WTC11 (cell line): ENCODE results near the gene PAEP. TPM values are rescaled to one million over a fixed set of nuclear protein-coding genes. Genes with fewer than 3 reads are reported as not detected.

Experiments
- ATAC-seq: fragments of 200-7000 bp; cut with Tn5 transposase; 2 replicates; pipeline ENCODE4 v1.10.0; 2021; ENCODE audit warnings: mild to moderate bottlenecking, moderate library complexity
- CTCF ChIA-PET: fragments of 300-600 bp; sonication (Branson Sonifier 250); formaldehyde crosslinking; loops from one replicate; lab custom pipeline; 2021; ENCODE audit warnings: antibody characterized with exemption; lab: Charles Lee
- POLR2A ChIA-PET: fragments of 350-600 bp; sonication (Branson Sonifier 250); formaldehyde crosslinking; loops from one replicate; lab custom pipeline; 2021; ENCODE audit warnings: antibody characterized with exemption; lab: Charles Lee
- DNase-seq: peaks from one replicate; pipeline ENCODE4 v3.0.0; 2021; ENCODE audit warnings: low spot score
- H3K27ac Mint-ChIP-seq: 2 replicates; pipeline ENCODE4 v1.8.0; 2021; ENCODE audit warnings: mixed read lengths
- H3K27me3 Mint-ChIP-seq: 2 replicates; pipeline ENCODE4 v1.8.0; 2021; ENCODE audit warnings: low read depth, mild to moderate bottlenecking, moderate library complexity, mixed read lengths
- H3K36me3 Mint-ChIP-seq: 2 replicates; pipeline ENCODE4 v1.8.0; 2021; ENCODE audit warnings: mixed read lengths
- H3K4me1 Mint-ChIP-seq: 2 replicates; pipeline ENCODE4 v1.8.0; 2022; ENCODE audit warnings: mixed read lengths
- H3K4me3 Mint-ChIP-seq: 2 replicates; pipeline ENCODE4 v1.8.0; 2021; ENCODE audit warnings: mild to moderate bottlenecking, moderate library complexity, mixed read lengths
- H3K9me3 Mint-ChIP-seq: 2 replicates; pipeline ENCODE4 v1.8.0; 2021; ENCODE audit warnings: mixed read lengths
- CREB1 ChIP-seq: sonication (generic); formaldehyde crosslinking; IDR thresholded peaks from 2 replicates; pipeline ENCODE4 v1.8.0; 2023; ENCODE audit warnings: mild to moderate bottlenecking, missing genetic modification reagents
- E2F5 ChIP-seq: sonication (generic); formaldehyde crosslinking; IDR thresholded peaks from 2 replicates; pipeline ENCODE4 v1.8.1; 2022; ENCODE audit warnings: mild to moderate bottlenecking, moderate library complexity, missing genetic modification reagents
- GABPB1 ChIP-seq: sonication (generic); formaldehyde crosslinking; IDR thresholded peaks from 2 replicates; pipeline ENCODE4 v1.8.1; 2023; ENCODE audit warnings: mild to moderate bottlenecking, missing genetic modification reagents
- KAT7 ChIP-seq: sonication (generic); formaldehyde crosslinking; IDR thresholded peaks from 2 replicates; pipeline ENCODE4 v1.8.1; 2023; ENCODE audit warnings: missing genetic modification reagents, mild to moderate bottlenecking, borderline replicate concordance
- MXD4 ChIP-seq: fragments of 250-450 bp; sonication (Bioruptor Pico); IDR thresholded peaks from 2 replicates; pipeline ENCODE4 v1.8.0; 2021; ENCODE audit warnings: mild to moderate bottlenecking, moderate library complexity, borderline replicate concordance
- NR1H2 ChIP-seq: sonication (generic); formaldehyde crosslinking; IDR thresholded peaks from 2 replicates; pipeline ENCODE4 v1.9.0; 2021; ENCODE audit warnings: mild to moderate bottlenecking, moderate library complexity, missing genetic modification reagents
- NR3C1 ChIP-seq: sonication (generic); formaldehyde crosslinking; conservative IDR thresholded peaks from 2 replicates; pipeline ENCODE4 v1.8.1; 2023; ENCODE audit warnings: low read depth, mild to moderate bottlenecking, missing genetic modification reagents
- PRRX2 ChIP-seq: fragments of 250-450 bp; sonication (Bioruptor Pico); IDR thresholded peaks from 2 replicates; pipeline ENCODE4 v1.8.0; 2021; ENCODE audit warnings: mild to moderate bottlenecking
- RELA ChIP-seq: sonication (generic); formaldehyde crosslinking; IDR thresholded peaks from 2 replicates; pipeline ENCODE4 v1.8.1; 2022; ENCODE audit warnings: missing genetic modification reagents, mild to moderate bottlenecking, borderline replicate concordance
- SMAD3 ChIP-seq: sonication (generic); formaldehyde crosslinking; IDR thresholded peaks from 2 replicates; pipeline ENCODE4 v1.8.0; 2022; ENCODE audit warnings: missing genetic modification reagents, mild to moderate bottlenecking, borderline replicate concordance
- SMAD4 ChIP-seq: sonication (generic); formaldehyde crosslinking; IDR thresholded peaks from 2 replicates; pipeline ENCODE4 v1.8.0; 2022; ENCODE audit warnings: mild to moderate bottlenecking, missing genetic modification reagents
- SP1 ChIP-seq: sonication (generic); formaldehyde crosslinking; conservative IDR thresholded peaks from 2 replicates; pipeline ENCODE4 v1.8.1; 2022; ENCODE audit warnings: missing genetic modification reagents
- TP53 ChIP-seq: sonication (generic); formaldehyde crosslinking; IDR thresholded peaks from 2 replicates; pipeline ENCODE4 v1.8.1; 2023; ENCODE audit warnings: mild to moderate bottlenecking, missing genetic modification reagents
- ZNF138 ChIP-seq: sonication (generic); formaldehyde crosslinking; conservative IDR thresholded peaks from 2 replicates; pipeline ENCODE4 v1.8.1; 2022; ENCODE audit warnings: mild to moderate bottlenecking, moderate library complexity, missing genetic modification reagents
- ZNF263 ChIP-seq: sonication (generic); formaldehyde crosslinking; IDR thresholded peaks from 2 replicates; pipeline ENCODE4 v1.8.1; 2022; ENCODE audit warnings: low read depth, mild to moderate bottlenecking, moderate library complexity, missing genetic modification reagents
- ZNF416 ChIP-seq: fragments of 250-450 bp; sonication (Bioruptor Pico); IDR thresholded peaks from 2 replicates; pipeline ENCODE4 v1.9.0; 2021; ENCODE audit warnings: mild to moderate bottlenecking, inconsistent platforms
- ZNF671 ChIP-seq: fragments of 250-450 bp; sonication (Bioruptor Pico); IDR thresholded peaks from 2 replicates; pipeline ENCODE4 v1.8.0; 2021; ENCODE audit warnings: mild to moderate bottlenecking
- total RNA-seq: library from RNA; stranded (reverse); gene quantifications from 3 replicates; pipeline ENCODE4 v1.2.3, GENCODE V29; 2021
- TF ChIP-seq, protein P1 (sequence below): sonication (generic); formaldehyde crosslinking; IDR thresholded peaks from 2 replicates; pipeline ENCODE4 v1.8.0; 2022; ENCODE audit warnings: mild to moderate bottlenecking, missing genetic modification reagents
- TF ChIP-seq, protein P2 (sequence below): fragments of 250-450 bp; sonication (Bioruptor Pico); IDR thresholded peaks from 2 replicates; pipeline ENCODE4 v1.9.0; 2021; ENCODE audit warnings: mild to moderate bottlenecking
- TF ChIP-seq, protein P3 (sequence below): sonication (generic); formaldehyde crosslinking; IDR thresholded peaks from 2 replicates; pipeline ENCODE4 v1.8.1; 2023; ENCODE audit warnings: mild to moderate bottlenecking, missing genetic modification reagents, moderate library complexity
- TF ChIP-seq, protein P4 (sequence below): sonication (generic); formaldehyde crosslinking; IDR thresholded peaks from 2 replicates; pipeline ENCODE4 v1.8.1; 2022; ENCODE audit warnings: low read depth, mild to moderate bottlenecking, moderate library complexity, missing genetic modification reagents, borderline replicate concordance
- TF ChIP-seq, protein P5 (sequence below): fragments of 250-450 bp; sonication (Bioruptor Pico); IDR thresholded peaks from 2 replicates; pipeline ENCODE4 v1.9.0; 2021; ENCODE audit warnings: moderate library complexity, mild to moderate bottlenecking, inconsistent platforms, borderline replicate concordance

Gene PAEP
- total RNA-seq, 1 experiment from 2014 or later = not detected

GRCh38 chr9:135575995-135576631 is 14.6 kb downstream of the PAEP start:
- ATAC-seq = no peak
- ChIA-PET CTCF (interaction anchor here (1.2 kb wide), 1 partner anchor 10 kb away, joined by 3 read pairs; no protein-coding TSS in a partner anchor), POLR2A (no interaction called here)
- Mint-ChIP-seq H3K4me3 (no peak overlapping the region), H3K9me3 (peaks cover 2% of the 10 kb centered on the region), H3K27ac (no peak overlapping the region), H3K36me3 (peaks cover 1% of the 10 kb centered on the region; the same call in 1 of the 2 replicates), H3K4me1 (peaks cover under 1% of the 10 kb centered on the region), H3K27me3 (peaks cover under 1% of the 10 kb centered on the region; the same call in 1 of the 2 replicates)
- no peak for DNase-seq
- no peak for TF ChIP-seq CREB1
- TF ChIP-seq, protein P1, sequence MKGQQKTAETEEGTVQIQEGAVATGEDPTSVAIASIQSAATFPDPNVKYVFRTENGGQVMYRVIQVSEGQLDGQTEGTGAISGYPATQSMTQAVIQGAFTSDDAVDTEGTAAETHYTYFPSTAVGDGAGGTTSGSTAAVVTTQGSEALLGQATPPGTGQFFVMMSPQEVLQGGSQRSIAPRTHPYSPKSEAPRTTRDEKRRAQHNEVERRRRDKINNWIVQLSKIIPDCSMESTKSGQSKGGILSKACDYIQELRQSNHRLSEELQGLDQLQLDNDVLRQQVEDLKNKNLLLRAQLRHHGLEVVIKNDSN (CRISPR knock-in tag) = no peak
- TF ChIP-seq, protein P2, sequence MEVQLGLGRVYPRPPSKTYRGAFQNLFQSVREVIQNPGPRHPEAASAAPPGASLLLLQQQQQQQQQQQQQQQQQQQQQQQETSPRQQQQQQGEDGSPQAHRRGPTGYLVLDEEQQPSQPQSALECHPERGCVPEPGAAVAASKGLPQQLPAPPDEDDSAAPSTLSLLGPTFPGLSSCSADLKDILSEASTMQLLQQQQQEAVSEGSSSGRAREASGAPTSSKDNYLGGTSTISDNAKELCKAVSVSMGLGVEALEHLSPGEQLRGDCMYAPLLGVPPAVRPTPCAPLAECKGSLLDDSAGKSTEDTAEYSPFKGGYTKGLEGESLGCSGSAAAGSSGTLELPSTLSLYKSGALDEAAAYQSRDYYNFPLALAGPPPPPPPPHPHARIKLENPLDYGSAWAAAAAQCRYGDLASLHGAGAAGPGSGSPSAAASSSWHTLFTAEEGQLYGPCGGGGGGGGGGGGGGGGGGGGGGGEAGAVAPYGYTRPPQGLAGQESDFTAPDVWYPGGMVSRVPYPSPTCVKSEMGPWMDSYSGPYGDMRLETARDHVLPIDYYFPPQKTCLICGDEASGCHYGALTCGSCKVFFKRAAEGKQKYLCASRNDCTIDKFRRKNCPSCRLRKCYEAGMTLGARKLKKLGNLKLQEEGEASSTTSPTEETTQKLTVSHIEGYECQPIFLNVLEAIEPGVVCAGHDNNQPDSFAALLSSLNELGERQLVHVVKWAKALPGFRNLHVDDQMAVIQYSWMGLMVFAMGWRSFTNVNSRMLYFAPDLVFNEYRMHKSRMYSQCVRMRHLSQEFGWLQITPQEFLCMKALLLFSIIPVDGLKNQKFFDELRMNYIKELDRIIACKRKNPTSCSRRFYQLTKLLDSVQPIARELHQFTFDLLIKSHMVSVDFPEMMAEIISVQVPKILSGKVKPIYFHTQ (CRISPR knock-in tag) = no peak
- TF ChIP-seq E2F5 (CRISPR knock-in tag) = no peak
- TF ChIP-seq ZNF671 (CRISPR knock-in tag) = no peak
- TF ChIP-seq NR1H2 (CRISPR knock-in tag) = no peak
- TF ChIP-seq MXD4 (CRISPR knock-in tag) = no peak
- no peak for TF ChIP-seq NR3C1 (CRISPR knock-in tag)
- no peak for TF ChIP-seq ZNF263 (CRISPR knock-in tag)
- TF ChIP-seq, protein P3, sequence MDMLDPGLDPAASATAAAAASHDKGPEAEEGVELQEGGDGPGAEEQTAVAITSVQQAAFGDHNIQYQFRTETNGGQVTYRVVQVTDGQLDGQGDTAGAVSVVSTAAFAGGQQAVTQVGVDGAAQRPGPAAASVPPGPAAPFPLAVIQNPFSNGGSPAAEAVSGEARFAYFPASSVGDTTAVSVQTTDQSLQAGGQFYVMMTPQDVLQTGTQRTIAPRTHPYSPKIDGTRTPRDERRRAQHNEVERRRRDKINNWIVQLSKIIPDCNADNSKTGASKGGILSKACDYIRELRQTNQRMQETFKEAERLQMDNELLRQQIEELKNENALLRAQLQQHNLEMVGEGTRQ (CRISPR knock-in tag) = no peak
- TF ChIP-seq KAT7 = no peak
- TF ChIP-seq TP53 (CRISPR knock-in tag) = no peak
- no peak for TF ChIP-seq GABPB1 (CRISPR knock-in tag)
- no peak for TF ChIP-seq SP1 (CRISPR knock-in tag)
- TF ChIP-seq PRRX2 (CRISPR knock-in tag) = no peak
- no peak for TF ChIP-seq RELA (CRISPR knock-in tag)

DNA sequence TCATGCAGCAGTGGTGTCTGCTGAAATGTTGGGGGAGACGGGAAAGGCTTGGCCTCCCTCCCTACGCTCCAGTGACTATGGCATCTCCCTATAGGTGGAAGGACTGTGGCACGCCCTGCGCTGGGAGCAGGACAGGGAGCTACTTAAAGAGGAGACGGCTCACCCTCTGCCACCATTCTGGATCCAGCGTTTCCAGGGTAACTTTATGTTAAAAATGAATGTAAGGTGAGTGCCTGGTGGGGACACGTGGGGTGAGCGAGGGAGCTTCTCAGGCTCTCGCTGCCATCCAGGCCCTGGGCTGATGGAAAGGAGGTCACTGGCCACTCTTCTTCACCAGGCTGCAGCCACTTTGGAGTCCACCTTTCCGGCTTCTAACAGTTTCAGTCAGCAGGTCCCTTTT is 15.7 kb downstream of the PAEP start:
- TF ChIP-seq ZNF138 (CRISPR knock-in tag) (no peak), SMAD4 (CRISPR knock-in tag) (no peak), SMAD3 (CRISPR knock-in tag) (no peak), SP1 (CRISPR knock-in tag) (no peak), ZNF416 (CRISPR knock-in tag) (no peak)
- TF ChIP-seq, protein P4, sequence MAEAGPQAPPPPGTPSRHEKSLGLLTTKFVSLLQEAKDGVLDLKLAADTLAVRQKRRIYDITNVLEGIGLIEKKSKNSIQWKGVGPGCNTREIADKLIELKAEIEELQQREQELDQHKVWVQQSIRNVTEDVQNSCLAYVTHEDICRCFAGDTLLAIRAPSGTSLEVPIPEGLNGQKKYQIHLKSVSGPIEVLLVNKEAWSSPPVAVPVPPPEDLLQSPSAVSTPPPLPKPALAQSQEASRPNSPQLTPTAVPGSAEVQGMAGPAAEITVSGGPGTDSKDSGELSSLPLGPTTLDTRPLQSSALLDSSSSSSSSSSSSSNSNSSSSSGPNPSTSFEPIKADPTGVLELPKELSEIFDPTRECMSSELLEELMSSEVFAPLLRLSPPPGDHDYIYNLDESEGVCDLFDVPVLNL (CRISPR knock-in tag) = no peak
- TF ChIP-seq, protein P3 (CRISPR knock-in tag) = no peak
- TF ChIP-seq, protein P5, sequence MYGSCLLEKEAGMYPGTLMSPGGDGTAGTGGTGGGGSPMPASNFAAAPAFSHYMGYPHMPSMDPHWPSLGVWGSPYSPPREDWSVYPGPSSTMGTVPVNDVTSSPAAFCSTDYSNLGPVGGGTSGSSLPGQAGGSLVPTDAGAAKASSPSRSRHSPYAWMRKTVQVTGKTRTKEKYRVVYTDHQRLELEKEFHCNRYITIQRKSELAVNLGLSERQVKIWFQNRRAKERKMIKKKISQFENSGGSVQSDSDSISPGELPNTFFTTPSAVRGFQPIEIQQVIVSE (CRISPR knock-in tag) = no peak
- no peaks in the 10 kb centered on the region for H3K4me1 Mint-ChIP-seq
- H3K27me3 Mint-ChIP-seq = peaks cover 2% of the 10 kb centered on the region; the same call in 1 of the 2 replicates
- H3K4me3 Mint-ChIP-seq = no peak overlapping the region
- ChIA-PET POLR2A (no interaction called here), CTCF (interaction anchor here (1.2 kb wide), 1 partner anchor 11 kb away, joined by 3 read pairs; no protein-coding TSS in a partner anchor)
- H3K9me3 Mint-ChIP-seq = peaks cover 13% of the 10 kb centered on the region
- H3K27ac Mint-ChIP-seq = no peak overlapping the region
- H3K36me3 Mint-ChIP-seq = peaks cover 9% of the 10 kb centered on the region; the same call in 1 of the 2 replicates
- no peak for DNase-seq
- ATAC-seq = no peak
